Neural crest cell (in vitro differentiated cells): Measurements from ENCODE around the gene AHI1. TPM values are rescaled to one million over a fixed set of nuclear protein-coding genes. Genes with fewer than 3 reads are reported as not detected.

Experiments
- DNase-seq: peaks from one replicate; pipeline ENCODE4 v3.0.0; 2021; ENCODE audit warnings: low read depth, mixed read lengths, low spot score
- H3K27ac Mint-ChIP-seq: one replicate; pipeline ENCODE4 v1.8.0; 2021; ENCODE audit warnings: mild to moderate bottlenecking, mixed read lengths; ENCODE audit not compliant: unreplicated experiment
- H3K27me3 Mint-ChIP-seq: 2 replicates; pipeline ENCODE4 v1.8.0; 2021; ENCODE audit warnings: low read depth, mild to moderate bottlenecking, mixed read lengths
- H3K36me3 Mint-ChIP-seq: 2 replicates; pipeline ENCODE4 v1.8.0; 2021; ENCODE audit warnings: low read depth, mild to moderate bottlenecking, mixed read lengths
- H3K4me1 Mint-ChIP-seq: 2 replicates; pipeline ENCODE4 v1.8.0; 2021; ENCODE audit warnings: mixed read lengths
- H3K4me3 Mint-ChIP-seq: one replicate; pipeline ENCODE4 v1.8.0; 2021; ENCODE audit warnings: mild to moderate bottlenecking, mixed read lengths
- H3K9me3 Mint-ChIP-seq: 2 replicates; pipeline ENCODE4 v1.8.0; 2021; ENCODE audit warnings: mixed read lengths
- total RNA-seq: library from RNA; stranded (reverse); gene quantifications from 2 replicates; pipeline ENCODE4 v1.2.1, GENCODE V29; 2021
- TF ChIP-seq, protein P1 (sequence below): fragments of 200-600 bp; sonication (generic); conservative IDR thresholded peaks from 2 replicates; pipeline ENCODE4 v1.5.0; 2021; ENCODE audit warnings: antibody characterized with exemption, mild to moderate bottlenecking

AHI1 gene
- total RNA-seq, 1 donor from 2014 or later: 27.6 TPM

- TF ChIP-seq, protein P1, sequence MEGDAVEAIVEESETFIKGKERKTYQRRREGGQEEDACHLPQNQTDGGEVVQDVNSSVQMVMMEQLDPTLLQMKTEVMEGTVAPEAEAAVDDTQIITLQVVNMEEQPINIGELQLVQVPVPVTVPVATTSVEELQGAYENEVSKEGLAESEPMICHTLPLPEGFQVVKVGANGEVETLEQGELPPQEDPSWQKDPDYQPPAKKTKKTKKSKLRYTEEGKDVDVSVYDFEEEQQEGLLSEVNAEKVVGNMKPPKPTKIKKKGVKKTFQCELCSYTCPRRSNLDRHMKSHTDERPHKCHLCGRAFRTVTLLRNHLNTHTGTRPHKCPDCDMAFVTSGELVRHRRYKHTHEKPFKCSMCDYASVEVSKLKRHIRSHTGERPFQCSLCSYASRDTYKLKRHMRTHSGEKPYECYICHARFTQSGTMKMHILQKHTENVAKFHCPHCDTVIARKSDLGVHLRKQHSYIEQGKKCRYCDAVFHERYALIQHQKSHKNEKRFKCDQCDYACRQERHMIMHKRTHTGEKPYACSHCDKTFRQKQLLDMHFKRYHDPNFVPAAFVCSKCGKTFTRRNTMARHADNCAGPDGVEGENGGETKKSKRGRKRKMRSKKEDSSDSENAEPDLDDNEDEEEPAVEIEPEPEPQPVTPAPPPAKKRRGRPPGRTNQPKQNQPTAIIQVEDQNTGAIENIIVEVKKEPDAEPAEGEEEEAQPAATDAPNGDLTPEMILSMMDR: no peak
- H3K4me1 Mint-ChIP-seq: no peaks in the 10 kb centered on the region
- no peaks in the 10 kb centered on the region for H3K27me3 Mint-ChIP-seq
- no peak for DNase-seq
- H3K9me3 Mint-ChIP-seq: no peaks in the 10 kb centered on the region
- H3K4me3 Mint-ChIP-seq: no peak overlapping the region
- H3K27ac Mint-ChIP-seq: no peak overlapping the region
- no peaks in the 10 kb centered on the region for H3K36me3 Mint-ChIP-seq
Measured at GRCh38 chr6:135304883-135305282, 192.7 kb downstream of the AHI1 start.

GRCh38 chr6:135301304-135301703, 196.2 kb downstream of the AHI1 start:
- Mint-ChIP-seq H3K36me3 (peaks cover 8% of the 10 kb centered on the region), H3K4me1 (no peaks in the 10 kb centered on the region), H3K27ac (no peak overlapping the region), H3K4me3 (no peak overlapping the region), H3K9me3 (no peaks in the 10 kb centered on the region), H3K27me3 (no peaks in the 10 kb centered on the region)
- no peak for DNase-seq
- TF ChIP-seq, protein P1: no peak

DNA sequence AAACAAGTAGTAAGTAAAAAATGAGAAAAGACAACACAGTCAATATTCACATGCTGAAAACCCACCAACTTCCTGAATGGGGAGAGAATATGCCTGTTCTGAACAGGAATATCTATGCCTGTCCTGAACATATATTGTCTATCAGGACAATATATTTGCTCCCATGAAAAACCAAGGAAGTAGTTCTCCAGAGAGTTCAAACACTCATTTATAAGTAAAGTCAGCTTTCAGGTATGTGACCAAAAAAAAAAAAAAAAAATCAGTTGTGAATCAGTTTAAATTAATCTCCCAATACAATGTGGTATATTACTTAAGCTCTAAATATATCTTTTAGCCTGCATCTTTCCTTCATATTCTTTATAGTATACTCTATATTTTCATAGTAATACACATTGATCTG, 197.0 kb downstream of the AHI1 start:
- Mint-ChIP-seq H3K36me3 (peaks cover 10% of the 10 kb centered on the region), H3K4me1 (no peaks in the 10 kb centered on the region), H3K9me3 (no peaks in the 10 kb centered on the region), H3K27me3 (no peaks in the 10 kb centered on the region), H3K27ac (no peak overlapping the region), H3K4me3 (no peak overlapping the region)
- DNase-seq: no peak
- TF ChIP-seq, protein P1: no peak

GRCh38 chr6:135299256-135299655, 198.3 kb downstream of the AHI1 start:
- Mint-ChIP-seq H3K27ac (no peak overlapping the region), H3K36me3 (peaks cover 14% of the 10 kb centered on the region), H3K4me3 (no peak overlapping the region), H3K27me3 (no peaks in the 10 kb centered on the region), H3K9me3 (peaks cover 3% of the 10 kb centered on the region), H3K4me1 (no peaks in the 10 kb centered on the region)
- TF ChIP-seq, protein P1: no peak
- no peak for DNase-seq

GRCh38 chr6:135298455-135298854, 199.1 kb downstream of the AHI1 start:
- no peak overlapping the region for H3K4me3 Mint-ChIP-seq

More at GRCh38 chr6:135298455-135298854, 199.1 kb downstream of the AHI1 start:
- Mint-ChIP-seq H3K4me1 (no peaks in the 10 kb centered on the region), H3K27me3 (no peaks in the 10 kb centered on the region), H3K9me3 (peaks cover 3% of the 10 kb centered on the region), H3K27ac (no peak overlapping the region), H3K36me3 (peaks cover 17% of the 10 kb centered on the region)
- no peak for DNase-seq
- TF ChIP-seq, protein P1: no peak
